Kidney epithelial cell (primary cell): Measurements from ENCODE around the gene RCSD1. TPM values are rescaled to one million over a fixed set of nuclear protein-coding genes. Genes with fewer than 3 reads are reported as not detected.
"Not testable (repeated sequence)": the region's sequence is repeated elsewhere in the genome, so short reads cannot be mapped to it uniquely, and the experiment has no call there.

Source experiments
- DNase-seq: peaks from one replicate; pipeline ENCODE4 v3.0.0-alpha.2; 2010; ENCODE audit warnings: low read depth
- H3K27me3 ChIP-seq: 2 replicates; pipeline ENCODE4 v1.6.0; 2011; ENCODE audit warnings: low read length; ENCODE audit not compliant: control insufficient read depth, insufficient read depth
- H3K36me3 ChIP-seq: 2 replicates; pipeline ENCODE4 v1.5.1; 2011; ENCODE audit warnings: low read length; ENCODE audit not compliant: control insufficient read depth, insufficient read depth
- H3K4me3 ChIP-seq: 2 replicates; pipeline ENCODE4 v1.5.1; 2011; ENCODE audit warnings: low read depth, mild to moderate bottlenecking, control low read depth, low read length
- total RNA-seq: library from RNA; depleted of rRNA; stranded (reverse); fragments of >200 nt; gene quantifications from 2 replicates; pipeline ENCODE4 v1.2.3, GENCODE V29; 2015
- TF ChIP-seq, protein P1 (sequence below): IDR thresholded peaks from 2 replicates; pipeline ENCODE4 v1.5.1; 2011; ENCODE audit warnings: mild to moderate bottlenecking, moderate library complexity, low read length, control low read depth, inconsistent platforms; ENCODE audit not compliant: insufficient read depth, poor library complexity, severe bottlenecking

Gene RCSD1
- total RNA-seq, 1 donor from 2014 or later = 0.21 TPM

- Histone ChIP-seq H3K4me3 (peak overlapping the region; percentile 78), H3K36me3 (no peaks in the 10 kb centered on the region), H3K27me3 (no peaks in the 10 kb centered on the region)
- DNase-seq = no peak
- TF ChIP-seq, protein P1, sequence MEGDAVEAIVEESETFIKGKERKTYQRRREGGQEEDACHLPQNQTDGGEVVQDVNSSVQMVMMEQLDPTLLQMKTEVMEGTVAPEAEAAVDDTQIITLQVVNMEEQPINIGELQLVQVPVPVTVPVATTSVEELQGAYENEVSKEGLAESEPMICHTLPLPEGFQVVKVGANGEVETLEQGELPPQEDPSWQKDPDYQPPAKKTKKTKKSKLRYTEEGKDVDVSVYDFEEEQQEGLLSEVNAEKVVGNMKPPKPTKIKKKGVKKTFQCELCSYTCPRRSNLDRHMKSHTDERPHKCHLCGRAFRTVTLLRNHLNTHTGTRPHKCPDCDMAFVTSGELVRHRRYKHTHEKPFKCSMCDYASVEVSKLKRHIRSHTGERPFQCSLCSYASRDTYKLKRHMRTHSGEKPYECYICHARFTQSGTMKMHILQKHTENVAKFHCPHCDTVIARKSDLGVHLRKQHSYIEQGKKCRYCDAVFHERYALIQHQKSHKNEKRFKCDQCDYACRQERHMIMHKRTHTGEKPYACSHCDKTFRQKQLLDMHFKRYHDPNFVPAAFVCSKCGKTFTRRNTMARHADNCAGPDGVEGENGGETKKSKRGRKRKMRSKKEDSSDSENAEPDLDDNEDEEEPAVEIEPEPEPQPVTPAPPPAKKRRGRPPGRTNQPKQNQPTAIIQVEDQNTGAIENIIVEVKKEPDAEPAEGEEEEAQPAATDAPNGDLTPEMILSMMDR = no peak
Measured at GRCh38 chr1:167714439-167715156, 84.6 kb downstream of the RCSD1 start.

- no peak for DNase-seq
- TF ChIP-seq, protein P1 = peak; percentile 82
- Histone ChIP-seq H3K36me3 (no peaks in the 10 kb centered on the region), H3K27me3 (no peaks in the 10 kb centered on the region), H3K4me3 (peak overlapping the region; percentile 78)
Measured at GRCh38 chr1:167715157-167715999, 85.3 kb downstream of the RCSD1 start.

GRCh38 chr1:167716000-167716271 lies 85.9 kb downstream of the RCSD1 start:
- Histone ChIP-seq H3K36me3 (no peaks in the 10 kb centered on the region), H3K4me3 (peak overlapping the region; percentile 78), H3K27me3 (no peaks in the 10 kb centered on the region)
- TF ChIP-seq, protein P1 = no peak
- DNase-seq = no peak

GRCh38 chr1:167717351-167717750 lies 87.3 kb downstream of the RCSD1 start:
- no peaks in the 10 kb centered on the region for H3K27me3 ChIP-seq
- no peak for DNase-seq
- TF ChIP-seq, protein P1 = no peak
- H3K36me3 ChIP-seq = no peaks in the 10 kb centered on the region
- no peak overlapping the region for H3K4me3 ChIP-seq

- TF ChIP-seq, protein P1 = no peak
Measured at GRCh38 chr1:167718914-167719691, 89.1 kb downstream of the RCSD1 start.

DNA sequence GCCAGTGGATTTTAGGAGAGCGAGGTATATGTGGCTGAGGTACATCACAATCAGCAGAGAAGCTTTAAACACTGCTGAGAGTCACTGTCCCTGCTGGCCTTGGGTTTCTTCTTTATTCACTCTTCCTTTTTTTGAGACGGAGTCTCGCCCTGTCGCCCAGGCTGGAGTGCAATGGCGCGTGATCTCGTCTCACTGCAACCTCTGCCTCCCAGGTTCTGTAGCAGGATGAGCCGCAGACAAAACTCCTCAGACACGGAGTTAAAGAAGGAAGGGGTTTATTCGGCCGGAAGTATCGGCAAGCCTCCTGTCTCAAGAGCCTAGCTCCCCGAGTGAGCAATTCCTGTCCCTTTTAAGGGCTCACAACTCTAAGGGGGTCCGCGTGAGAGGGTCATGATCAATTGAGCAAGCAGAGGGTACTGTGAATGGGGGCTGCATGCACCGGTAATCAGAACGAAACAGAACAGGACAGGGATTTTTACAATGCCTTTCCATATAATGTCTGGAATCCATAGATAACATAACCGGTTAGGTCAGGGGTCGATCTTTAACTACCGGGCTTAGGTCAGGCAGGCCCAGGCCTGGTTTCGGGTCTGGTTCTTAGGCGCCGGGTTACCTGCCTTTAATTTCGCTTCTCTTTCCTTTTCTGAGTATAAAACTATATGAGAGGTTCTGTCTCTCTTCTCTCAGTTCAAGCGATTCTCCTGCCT lies 89.8 kb downstream of the RCSD1 start:
- not testable (repeated sequence) for H3K27me3 ChIP-seq, H3K4me3 ChIP-seq, H3K36me3 ChIP-seq, DNase-seq

More at GRCh38 chr1:167718914-167719691, 89.1 kb downstream of the RCSD1 start:
- H3K27me3 ChIP-seq = no peaks in the 10 kb centered on the region
- no peak for DNase-seq
- no peaks in the 10 kb centered on the region for H3K36me3 ChIP-seq
- H3K4me3 ChIP-seq = no peak overlapping the region
